Liver (tissue), 9 donors: Measurements from ENCODE around the gene EPB41L4A. TPM values are rescaled to one million over a fixed set of nuclear protein-coding genes. Genes with fewer than 3 reads are reported as not detected.

Experiments
- DNase-seq: peaks from one replicate; pipeline ENCODE4 v3.0.0-alpha.2; 2017; ENCODE audit warnings: low spot score
- H3K27ac ChIP-seq, 2 donors: one replicate each; pipeline ENCODE4 v1.7.0; 2013; ENCODE audit warnings: inconsistent platforms in 2 of 2, low read length in 2 of 2, control low read depth in 1 of 2, low read depth in 1 of 2, mild to moderate bottlenecking in 1 of 2
- H3K27me3 ChIP-seq, 4 donors: one replicate each; pipeline versions ENCODE4 v1.6.1 to v1.7.0; 2013; ENCODE audit warnings: low read length in 3 of 4, inconsistent platforms in 1 of 4, mild to moderate bottlenecking in 1 of 4, moderate library complexity in 1 of 4; ENCODE audit not compliant: control insufficient read depth in 4 of 4, insufficient read depth in 4 of 4
- H3K36me3 ChIP-seq, 4 donors: one replicate each; pipeline versions ENCODE4 v1.6.1 to v1.7.0; 2013; ENCODE audit warnings: low read length in 3 of 4, mild to moderate bottlenecking in 3 of 4, low read depth in 1 of 4, moderate library complexity in 1 of 4; ENCODE audit not compliant: control insufficient read depth in 4 of 4, insufficient read depth in 3 of 4
- H3K4me1 ChIP-seq, 4 donors: one replicate each; pipeline versions ENCODE4 v1.6.1 to v1.7.0; 2013; ENCODE audit warnings: low read length in 3 of 4, mild to moderate bottlenecking in 3 of 4, moderate library complexity in 1 of 4; ENCODE audit not compliant: control insufficient read depth in 4 of 4, insufficient read depth in 4 of 4
- H3K4me3 ChIP-seq, 3 donors: one replicate each; pipeline versions ENCODE4 v1.6.1 to v1.7.0; 2013; ENCODE audit warnings: low read length in 3 of 3, control low read depth in 1 of 3, low read depth in 1 of 3, mild to moderate bottlenecking in 1 of 3
- H3K9ac ChIP-seq, 2 donors: one replicate each; pipeline ENCODE4 v1.7.0; 2013; ENCODE audit warnings: low read length in 2 of 2, mild to moderate bottlenecking in 2 of 2, moderate library complexity in 2 of 2, control low read depth in 1 of 2, low read depth in 1 of 2
- H3K9me3 ChIP-seq, 4 donors: one replicate each; pipeline versions ENCODE4 v1.6.1 to v1.7.0; 2013; ENCODE audit warnings: low read length in 3 of 4; ENCODE audit not compliant: control insufficient read depth in 4 of 4
- CTCF ChIP-seq: fragments of 150-350 bp; IDR thresholded peaks from 2 replicates; pipeline ENCODE4 v1.5.1; 2017; ENCODE audit warnings: improper control_type of control experiment, low read depth, low read length; ENCODE audit not compliant: missing input control
- EGR1 ChIP-seq, 2 donors: IDR thresholded peaks; 2 replicates each; pipeline ENCODE4 v1.6.1; 2016 to 2018; ENCODE audit warnings: antibody characterized with exemption in 2 of 2, low read depth in 2 of 2
- FOXA1 ChIP-seq: IDR thresholded peaks from 2 replicates; pipeline ENCODE4 v1.6.1; 2016; ENCODE audit warnings: antibody characterized with exemption
- FOXA2 ChIP-seq: IDR thresholded peaks from 2 replicates; pipeline ENCODE4 v1.6.1; 2016; ENCODE audit warnings: antibody characterized with exemption
- GABPA ChIP-seq, 2 donors: IDR thresholded peaks in 1 of 2; conservative IDR thresholded peaks in 1 of 2; 2 replicates each; pipeline ENCODE4 v1.6.1; 2016; ENCODE audit warnings: antibody characterized with exemption in 2 of 2, mild to moderate bottlenecking in 1 of 2, moderate library complexity in 1 of 2
- HNF4A ChIP-seq, 2 donors: conservative IDR thresholded peaks; 2 replicates each; pipeline ENCODE4 v1.6.1; 2016; ENCODE audit warnings: antibody characterized with exemption in 2 of 2, mild to moderate bottlenecking in 2 of 2
- JUND ChIP-seq, 2 donors: IDR thresholded peaks; 2 replicates each; pipeline ENCODE4 v1.6.1; 2016; ENCODE audit warnings: antibody characterized with exemption in 2 of 2
- NR2F2 ChIP-seq: IDR thresholded peaks from 2 replicates; pipeline ENCODE4 v1.6.1; 2016; ENCODE audit warnings: antibody characterized with exemption
- RAD21 ChIP-seq, 2 donors: IDR thresholded peaks; 2 replicates each; pipeline ENCODE4 v1.6.1; 2016; ENCODE audit warnings: antibody characterized with exemption in 2 of 2, mild to moderate bottlenecking in 2 of 2
- RXRA ChIP-seq, 2 donors: IDR thresholded peaks; 2 replicates each; pipeline ENCODE4 v1.6.1; 2017 to 2018; ENCODE audit warnings: antibody characterized with exemption in 2 of 2, mild to moderate bottlenecking in 1 of 2
- SP1 ChIP-seq: IDR thresholded peaks from 2 replicates; pipeline ENCODE4 v1.6.1; 2018; ENCODE audit warnings: antibody characterized with exemption, mild to moderate bottlenecking
- TAF1 ChIP-seq: conservative IDR thresholded peaks from 2 replicates; pipeline ENCODE4 v1.6.1; 2016; ENCODE audit warnings: antibody characterized with exemption, mild to moderate bottlenecking
- YY1 ChIP-seq: IDR thresholded peaks from 2 replicates; pipeline ENCODE4 v1.6.1; 2016; ENCODE audit warnings: antibody characterized with exemption, mild to moderate bottlenecking
- WGBS: extraction: QIAGEN DNeasy Blood & Tissue Kit; methylation state at CpG from one replicate; pipeline ENCODE4 v1.1.7; 2013; 5-methylcytosine and 5-hydroxymethylcytosine counted together
- polyA plus RNA-seq, 2 donors: library from polyadenylated mRNA; stranded (reverse) in 1 of 2; unstranded in 1 of 2; fragments of 200-250 nt in 1 of 2; fragments of >200 nt in 1 of 2; fragmentation: Nextera tagmentation in 1 of 2; extraction: Ambion mirVana in 1 of 2; gene quantifications; one replicate each; pipeline versions ENCODE4 v1.2.1 to v1.2.3, GENCODE V29; 2013 to 2015
- total RNA-seq, 2 donors: library from RNA; depleted of rRNA; stranded (reverse); fragments of >200 nt; gene quantifications; one replicate each; pipeline ENCODE4 v1.2.3, GENCODE V29; 2014
- TF ChIP-seq, protein P1 (sequence below): IDR thresholded peaks from 2 replicates; pipeline ENCODE4 v1.6.1; 2016; ENCODE audit warnings: antibody characterized with exemption
- TF ChIP-seq, protein P2 (sequence below): IDR thresholded peaks from 2 replicates; pipeline ENCODE4 v1.6.1; 2016; ENCODE audit warnings: antibody characterized with exemption
- TF ChIP-seq, protein P3 (sequence below): IDR thresholded peaks from 2 replicates; pipeline ENCODE4 v1.6.1; 2016; ENCODE audit warnings: antibody characterized with exemption
- donor health status: healthy.
- donor health status: healthy.
- donor health status: healthy.
- donor health status: healthy.
- donor health status: healthy.

Gene EPB41L4A
- total and polyA plus RNA-seq, 4 donors = 1.1 to 8.0 (median 3.9) TPM

DNA sequence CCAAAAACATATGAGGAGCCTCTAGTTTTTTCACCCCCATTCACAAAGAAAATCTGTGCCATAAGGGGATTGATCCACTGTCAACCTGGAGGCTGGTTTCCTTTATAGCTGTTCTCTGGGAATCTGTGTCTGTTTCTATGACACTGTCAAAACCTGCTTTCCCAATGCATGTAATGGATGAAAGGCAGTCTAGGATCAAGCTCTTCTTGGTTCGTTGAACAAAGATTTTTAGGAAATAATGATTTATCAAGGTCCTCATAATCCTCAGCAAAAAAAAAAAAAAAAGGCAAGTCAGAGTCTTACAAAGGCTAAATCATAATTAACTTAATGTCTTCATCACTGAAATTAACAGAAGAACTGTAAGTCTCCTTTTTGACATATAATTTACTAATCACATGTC, 16.0 kb downstream of the EPB41L4A start:
- Histone ChIP-seq H3K9ac (no peak overlapping the region), H3K27ac (no peak overlapping the region)

GRCh38 chr5:112401924-112402323, 17.2 kb downstream of the EPB41L4A start:
- Histone ChIP-seq H3K4me1 (no peaks in the 10 kb centered on the region), H3K9me3 (peaks cover 0 to 2% (median 0%) of the 10 kb centered on the region in 4 donors), H3K9ac (no peak overlapping the region), H3K27me3 (no peaks in the 10 kb centered on the region), H3K36me3 (no peaks in the 10 kb centered on the region), H3K27ac (no peak overlapping the region), H3K4me3 (no peak overlapping the region)
- 84% methylated on average over 5 of the region's 5 CpGs for WGBS
- no peak for DNase-seq
- TF ChIP-seq RAD21 (IDR thresholded peaks at IDR 0.05) (no peak), FOXA1 (no peak), EGR1 (IDR thresholded peaks at IDR 0.05; ENCODE audit: low read depth in 2 of 2) (no peak), TAF1 (no peak), RXRA (IDR thresholded peaks at IDR 0.05) (no peak), CTCF (no peak), SP1 (no peak), GABPA (IDR thresholded peaks at IDR 0.05 in 1 of 2, conservative IDR thresholded peaks at IDR 0.05 in 1 of 2) (no peak), YY1 (no peak)
- TF ChIP-seq, protein P1, sequence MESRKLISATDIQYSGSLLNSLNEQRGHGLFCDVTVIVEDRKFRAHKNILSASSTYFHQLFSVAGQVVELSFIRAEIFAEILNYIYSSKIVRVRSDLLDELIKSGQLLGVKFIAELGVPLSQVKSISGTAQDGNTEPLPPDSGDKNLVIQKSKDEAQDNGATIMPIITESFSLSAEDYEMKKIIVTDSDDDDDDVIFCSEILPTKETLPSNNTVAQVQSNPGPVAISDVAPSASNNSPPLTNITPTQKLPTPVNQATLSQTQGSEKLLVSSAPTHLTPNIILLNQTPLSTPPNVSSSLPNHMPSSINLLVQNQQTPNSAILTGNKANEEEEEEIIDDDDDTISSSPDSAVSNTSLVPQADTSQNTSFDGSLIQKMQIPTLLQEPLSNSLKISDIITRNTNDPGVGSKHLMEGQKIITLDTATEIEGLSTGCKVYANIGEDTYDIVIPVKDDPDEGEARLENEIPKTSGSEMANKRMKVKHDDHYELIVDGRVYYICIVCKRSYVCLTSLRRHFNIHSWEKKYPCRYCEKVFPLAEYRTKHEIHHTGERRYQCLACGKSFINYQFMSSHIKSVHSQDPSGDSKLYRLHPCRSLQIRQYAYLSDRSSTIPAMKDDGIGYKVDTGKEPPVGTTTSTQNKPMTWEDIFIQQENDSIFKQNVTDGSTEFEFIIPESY = no peak
- TF ChIP-seq, protein P2, sequence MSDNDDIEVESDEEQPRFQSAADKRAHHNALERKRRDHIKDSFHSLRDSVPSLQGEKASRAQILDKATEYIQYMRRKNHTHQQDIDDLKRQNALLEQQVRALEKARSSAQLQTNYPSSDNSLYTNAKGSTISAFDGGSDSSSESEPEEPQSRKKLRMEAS = no peak

More for the DNA sequence above, 16.0 kb downstream of the EPB41L4A start:
- Histone ChIP-seq H3K4me3 (no peak overlapping the region), H3K27me3 (no peaks in the 10 kb centered on the region), H3K4me1 (no peaks in the 10 kb centered on the region), H3K36me3 (no peaks in the 10 kb centered on the region), H3K9me3 (peaks cover 0 to 2% (median 0%) of the 10 kb centered on the region in 4 donors)
- DNase-seq = no peak
- TF ChIP-seq GABPA (IDR thresholded peaks at IDR 0.05 in 1 of 2, conservative IDR thresholded peaks at IDR 0.05 in 1 of 2) (no peak), YY1 (no peak), TAF1 (no peak), NR2F2 (no peak), FOXA1 (no peak), SP1 (no peak), FOXA2 (no peak), RXRA (IDR thresholded peaks at IDR 0.05) (no peak), HNF4A (conservative IDR thresholded peaks at IDR 0.05) (no peak), CTCF (no peak), JUND (IDR thresholded peaks at IDR 0.05) (no peak)
- TF ChIP-seq, protein P1 = no peak
- TF ChIP-seq, protein P3, sequence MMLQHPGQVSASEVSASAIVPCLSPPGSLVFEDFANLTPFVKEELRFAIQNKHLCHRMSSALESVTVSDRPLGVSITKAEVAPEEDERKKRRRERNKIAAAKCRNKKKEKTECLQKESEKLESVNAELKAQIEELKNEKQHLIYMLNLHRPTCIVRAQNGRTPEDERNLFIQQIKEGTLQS = no peak
- WGBS = 75% methylated on average over 1 of the region's 1 CpG
